K562 (cell line): Measurements from ENCODE around the gene KCNK18. TPM values are rescaled to one million over a fixed set of nuclear protein-coding genes. Genes with fewer than 3 reads are reported as not detected.

Experiments used
- ATF2 ChIP-seq: sonication (generic); formaldehyde crosslinking; IDR thresholded peaks from 2 replicates; pipeline ENCODE4 v1.8.1; 2022; ENCODE audit warnings: missing genetic modification reagents
- CREM ChIP-seq: IDR thresholded peaks from 2 replicates; pipeline ENCODE4 v1.6.1; 2014; ENCODE audit warnings: antibody characterized with exemption, low read depth
- CTBP1 ChIP-seq: fragments of 450-650 bp; IDR thresholded peaks from 2 replicates; pipeline ENCODE4 v1.6.1; 2016; ENCODE audit warnings: borderline replicate concordance
- FIP1L1 ChIP-seq: fragments of 200-400 bp; formaldehyde crosslinking; IDR thresholded peaks from 2 replicates; pipeline ENCODE4 v1.6.1; 2018; ENCODE audit warnings: mild to moderate bottlenecking, low read depth, low read length; ENCODE audit not compliant: poor library complexity, severe bottlenecking
- HDAC1 ChIP-seq, 2 experiments: fragments of 450-650 bp; IDR thresholded peaks; 2 replicates each; pipeline ENCODE4 v1.6.1; 2016 to 2017; ENCODE audit warnings: inconsistent platforms in 1 of 2, mild to moderate bottlenecking in 1 of 2, moderate library complexity in 1 of 2
- HNRNPK ChIP-seq: fragments of 200-400 bp; formaldehyde crosslinking; IDR thresholded peaks from one replicate; pipeline ENCODE4 v1.6.1; 2018; ENCODE audit warnings: mild to moderate bottlenecking, low read depth, low read length; ENCODE audit not compliant: poor library complexity, severe bottlenecking
- JUND ChIP-seq, 2 experiments: IDR thresholded peaks; 2 replicates in 1 of 2; 3 replicates in 1 of 2; pipeline ENCODE4 v1.6.1; 2011; ENCODE audit warnings: borderline replicate concordance in 2 of 2, low read depth in 2 of 2, low read length in 2 of 2, improper control_type of control experiment in 1 of 2, missing biosample characterization in 1 of 2, missing genetic modification characterization in 1 of 2, missing genetic modification reagents in 1 of 2
- MAX ChIP-seq: sonication (generic); formaldehyde crosslinking; IDR thresholded peaks from 2 replicates; pipeline ENCODE4 v1.9.0; 2022; ENCODE audit warnings: mild to moderate bottlenecking, missing genetic modification reagents
- MGA ChIP-seq: fragments of 450-650 bp; IDR thresholded peaks from 2 replicates; pipeline ENCODE4 v1.6.1; 2016; ENCODE audit warnings: mild to moderate bottlenecking, moderate library complexity
- MTA3 ChIP-seq: fragments of 450-650 bp; formaldehyde crosslinking; IDR thresholded peaks from 2 replicates; pipeline ENCODE4 v1.6.1; 2017; ENCODE audit warnings: mild to moderate bottlenecking, borderline replicate concordance
- SMAD4 ChIP-seq: fragments of 250-450 bp; sonication (Bioruptor Pico); conservative IDR thresholded peaks from 2 replicates; pipeline ENCODE4 v1.8.0; 2021; ENCODE audit warnings: inconsistent platforms, mild to moderate bottlenecking, moderate library complexity
- ZNF561 ChIP-seq: fragments of 450-650 bp; formaldehyde crosslinking; conservative IDR thresholded peaks from 2 replicates; pipeline ENCODE4 v1.4.0; 2020; ENCODE audit warnings: mild to moderate bottlenecking, moderate library complexity
- ZNF696 ChIP-seq: fragments of 250-450 bp; sonication (Bioruptor Pico); conservative IDR thresholded peaks from 2 replicates; pipeline ENCODE4 v1.4.0; 2020; ENCODE audit warnings: mild to moderate bottlenecking, moderate library complexity
- polyA plus RNA-seq, 8 experiments: library from polyadenylated mRNA; depleted of rRNA in 4 of 8; stranded (reverse) in 5 of 8; unstranded in 3 of 8; fragments of >200 nt; fragmentation: Nextera tagmentation in 2 of 8; fragmentation: Illumina TruSeq in 1 of 8; extraction: Ambion mirVana in 2 of 8; extraction: Trizol in 1 of 8; gene quantifications; 2 replicates each; pipeline versions ENCODE4 v1.2.1 to v1.2.3, GENCODE V29; 2011 to 2014; ENCODE audit warnings: inconsistent platforms in 1 of 8, missing spikeins in 1 of 8
- total RNA-seq, 7 experiments: library from RNA; depleted of rRNA in 6 of 7; stranded (reverse); fragments of >200 nt in 6 of 7; fragmentation: Illumina TruSeq in 2 of 7; extraction: Trizol in 2 of 7; gene quantifications; 2 replicates each; pipeline versions ENCODE4 v1.2.1 to v1.2.3, GENCODE V29; 2011 to 2021; ENCODE audit warnings: low replicate concordance in 1 of 7

KCNK18 gene
- total and polyA plus RNA-seq, 9 of the 15 experiments (the other 6 are each of a cell fraction or from before 2014, with no cell fraction given) = not detected

GRCh38 chr10:117216611-117217195, 19.4 kb downstream of the KCNK18 start (continued):
- TF ChIP-seq ATF2 (CRISPR knock-in tag) = no peak
- TF ChIP-seq MTA3 = peak; percentile 30; the same call in 1 of the 2 replicates
- 0 out of 2 replicates have a peak, but pooled peaks have one; percentile 28 for TF ChIP-seq SMAD4 (CRISPR knock-in tag)
- TF ChIP-seq MAX (CRISPR knock-in tag) = peak; percentile 45; the same call in 1 of the 2 replicates
- peak; percentile 33; the same call in 1 of the 2 replicates for TF ChIP-seq CTBP1
- peak; percentile 38 for TF ChIP-seq CREM
- peak; percentile 52 for TF ChIP-seq FIP1L1
- TF ChIP-seq HDAC1 (IDR thresholded peaks at IDR 0.05) = no peak
- TF ChIP-seq JUND (IDR thresholded peaks at IDR 0.05; ENCODE audit: borderline replicate concordance, low read depth, low read length) = 0 out of 2 replicates have a peak, but pooled peaks have one; percentile 19
- no peak for TF ChIP-seq JUND (tag; IDR thresholded peaks at IDR 0.05; ENCODE audit: borderline replicate concordance, low read depth, low read length)
- TF ChIP-seq ZNF696 (CRISPR knock-in tag) = no peak
- TF ChIP-seq MGA = peak; percentile 34; the same call in 1 of the 2 replicates
- no peak for TF ChIP-seq ZNF561
- no peak for TF ChIP-seq HNRNPK
